Loucy (cell line): Measurements from ENCODE around the gene PLEKHM2.

Experiments used
- CTCF ChIP-seq: fragments of 200-600 bp; sonication (generic); conservative IDR thresholded peaks from 2 replicates; pipeline ENCODE4 v1.5.1; 2014; ENCODE audit warnings: mild to moderate bottlenecking, antibody characterized with exemption, low read length
- EZH2phosphoT487 ChIP-seq: fragments of 200-600 bp; IDR thresholded peaks from 2 replicates; pipeline ENCODE4 v1.6.1; 2018; ENCODE audit warnings: antibody characterized with exemption, mild to moderate bottlenecking, moderate library complexity, borderline replicate concordance

GRCh38 chr1:15758343-15758931, 74.3 kb downstream of the PLEKHM2 start, which contains the start of gene FBLIM1:
- TF ChIP-seq CTCF (no peak), EZH2phosphoT487 (no peak)
